HUES6 (cell line): ENCODE results near the gene MRPS12.

ENCODE experiments used
- H3K27ac ChIP-seq: 2 replicates; pipeline ENCODE4 v1.7.0; 2013; ENCODE audit warnings: low read depth, mild to moderate bottlenecking, low read length, inconsistent platforms
- H3K27me3 ChIP-seq: 2 replicates; pipeline ENCODE4 v1.6.1; 2013; ENCODE audit warnings: low read length; ENCODE audit not compliant: control insufficient read depth, insufficient read depth
- H3K36me3 ChIP-seq: 2 replicates; pipeline ENCODE4 v1.6.1; 2013; ENCODE audit warnings: low read length; ENCODE audit not compliant: control insufficient read depth, insufficient read depth
- H3K4me1 ChIP-seq: 2 replicates; pipeline ENCODE4 v1.6.1; 2013; ENCODE audit warnings: low read length; ENCODE audit not compliant: control insufficient read depth, insufficient read depth
- H3K4me3 ChIP-seq: 2 replicates; pipeline ENCODE4 v1.5.1; 2013; ENCODE audit warnings: low read depth, low read length
- H3K9ac ChIP-seq: one replicate; pipeline ENCODE4 v1.6.1; 2013; ENCODE audit warnings: mild to moderate bottlenecking, low read length
- H3K9me3 ChIP-seq: 2 replicates; pipeline ENCODE4 v1.6.1; 2013; ENCODE audit warnings: low read depth, low read length; ENCODE audit not compliant: control insufficient read depth, insufficient read depth

The MRPS12 gene

GRCh38 chr19:38911388-38912001 lies 19.2 kb upstream of the MRPS12 start:
- Histone ChIP-seq H3K9me3 (no peaks in the 10 kb centered on the region), H3K4me1 (no peaks in the 10 kb centered on the region), H3K9ac (no peak overlapping the region), H3K27ac (no peak overlapping the region), H3K36me3 (peaks cover 27% of the 10 kb centered on the region), H3K4me3 (peak overlapping the region; percentile 18; the same call in 1 of the 2 replicates), H3K27me3 (peaks cover 8% of the 10 kb centered on the region)

- no peaks in the 10 kb centered on the region for H3K4me1 ChIP-seq
- H3K9ac ChIP-seq = no peak overlapping the region
- no peak overlapping the region for H3K27ac ChIP-seq
- no peaks in the 10 kb centered on the region for H3K9me3 ChIP-seq
- H3K27me3 ChIP-seq = peaks cover 8% of the 10 kb centered on the region
- peaks cover 14% of the 10 kb centered on the region for H3K36me3 ChIP-seq
- H3K4me3 ChIP-seq = no peak overlapping the region
Measured at GRCh38 chr19:38912600-38913514, 17.9 kb upstream of the MRPS12 start.

GRCh38 chr19:38913958-38914357 lies 16.8 kb upstream of the MRPS12 start:
- no peak overlapping the region for H3K27ac ChIP-seq
- H3K27me3 ChIP-seq = peaks cover 8% of the 10 kb centered on the region
- no peak overlapping the region for H3K4me3 ChIP-seq
- H3K9ac ChIP-seq = no peak overlapping the region
- H3K4me1 ChIP-seq = no peaks in the 10 kb centered on the region
- H3K9me3 ChIP-seq = no peaks in the 10 kb centered on the region
- H3K36me3 ChIP-seq = peaks cover 10% of the 10 kb centered on the region

GRCh38 chr19:38915329-38916321 lies 15.1 kb upstream of the MRPS12 start:
- H3K27ac ChIP-seq = no peak overlapping the region
- no peak overlapping the region for H3K9ac ChIP-seq
- peaks cover 8% of the 10 kb centered on the region for H3K27me3 ChIP-seq
- H3K4me1 ChIP-seq = no peaks in the 10 kb centered on the region
- H3K9me3 ChIP-seq = no peaks in the 10 kb centered on the region
- no peak overlapping the region for H3K4me3 ChIP-seq
- H3K36me3 ChIP-seq = peaks cover 17% of the 10 kb centered on the region

GRCh38 chr19:38917516-38917915 lies 13.2 kb upstream of the MRPS12 start:
- Histone ChIP-seq H3K27me3 (peaks cover 4% of the 10 kb centered on the region; the same call in 1 of the 2 replicates), H3K9me3 (no peaks in the 10 kb centered on the region), H3K4me1 (no peaks in the 10 kb centered on the region), H3K4me3 (no peak overlapping the region), H3K9ac (no peak overlapping the region), H3K36me3 (peaks cover 30% of the 10 kb centered on the region), H3K27ac (no peak overlapping the region)

- Histone ChIP-seq H3K27me3 (no peaks in the 10 kb centered on the region), H3K4me3 (no peak overlapping the region), H3K9me3 (no peaks in the 10 kb centered on the region), H3K9ac (no peak overlapping the region), H3K4me1 (no peaks in the 10 kb centered on the region), H3K27ac (no peak overlapping the region), H3K36me3 (peaks cover 30% of the 10 kb centered on the region)
Measured at GRCh38 chr19:38917921-38918491, 12.7 kb upstream of the MRPS12 start.

- Histone ChIP-seq H3K4me3 (no peak overlapping the region), H3K36me3 (peaks cover 30% of the 10 kb centered on the region)
Measured at GRCh38 chr19:38918526-38918925, 12.2 kb upstream of the MRPS12 start.

GRCh38 chr19:38919837-38920601 lies 10.7 kb upstream of the MRPS12 start:
- H3K27ac ChIP-seq = no peak overlapping the region
- H3K4me3 ChIP-seq = no peak overlapping the region
- no peaks in the 10 kb centered on the region for H3K27me3 ChIP-seq
- no peak overlapping the region for H3K9ac ChIP-seq
- peaks cover 43% of the 10 kb centered on the region for H3K36me3 ChIP-seq
- H3K4me1 ChIP-seq = no peaks in the 10 kb centered on the region
- no peaks in the 10 kb centered on the region for H3K9me3 ChIP-seq

More at GRCh38 chr19:38918526-38918925, 12.2 kb upstream of the MRPS12 start:
- no peaks in the 10 kb centered on the region for H3K27me3 ChIP-seq
- H3K9ac ChIP-seq = no peak overlapping the region
- H3K4me1 ChIP-seq = no peaks in the 10 kb centered on the region
- H3K27ac ChIP-seq = no peak overlapping the region
- H3K9me3 ChIP-seq = no peaks in the 10 kb centered on the region

GRCh38 chr19:38920602-38921419 lies 9.9 kb upstream of the MRPS12 start:
- Histone ChIP-seq H3K36me3 (peaks cover 46% of the 10 kb centered on the region), H3K27ac (no peak overlapping the region), H3K27me3 (no peaks in the 10 kb centered on the region), H3K4me3 (no peak overlapping the region), H3K9me3 (no peaks in the 10 kb centered on the region), H3K9ac (no peak overlapping the region), H3K4me1 (no peaks in the 10 kb centered on the region)
